ENCODE data around the gene RANBP1. TPM values are rescaled to one million over a fixed set of nuclear protein-coding genes. Genes with fewer than 3 reads are reported as not detected.

The RANBP1 gene
- polyA plus RNA-seq, 10 donors = 97.4 to 131 (median 105) TPM

DNA sequence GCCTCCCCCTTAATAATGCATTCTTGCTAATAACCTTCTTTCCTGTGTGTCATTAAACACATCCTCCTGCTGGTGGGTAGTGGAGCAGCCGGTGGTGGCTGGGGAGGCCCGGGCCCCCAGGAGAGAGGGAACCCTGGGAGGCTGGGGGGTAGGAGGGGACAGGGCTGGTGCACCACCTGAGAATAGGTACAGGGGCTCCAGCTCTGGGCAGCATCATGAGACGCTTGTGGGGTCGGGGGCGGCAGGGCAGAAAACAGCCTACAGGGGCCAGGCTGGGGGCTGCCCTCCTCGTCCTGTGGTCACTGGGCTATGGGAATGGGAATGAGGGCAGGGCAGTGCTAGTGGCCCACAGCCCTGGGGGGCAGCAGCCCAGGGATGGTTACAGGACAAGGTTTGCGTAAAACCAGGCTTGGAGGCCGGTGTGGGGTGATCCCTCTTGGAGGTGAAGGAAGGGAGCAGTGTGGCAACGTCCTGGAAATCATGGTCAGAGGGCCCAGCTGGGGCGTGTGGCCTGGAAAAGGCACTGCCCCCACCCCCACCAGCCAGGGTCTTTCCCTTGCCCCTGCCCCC is 53.4 kb downstream of the RANBP1 start:
- no peak for DNase-seq

DNA sequence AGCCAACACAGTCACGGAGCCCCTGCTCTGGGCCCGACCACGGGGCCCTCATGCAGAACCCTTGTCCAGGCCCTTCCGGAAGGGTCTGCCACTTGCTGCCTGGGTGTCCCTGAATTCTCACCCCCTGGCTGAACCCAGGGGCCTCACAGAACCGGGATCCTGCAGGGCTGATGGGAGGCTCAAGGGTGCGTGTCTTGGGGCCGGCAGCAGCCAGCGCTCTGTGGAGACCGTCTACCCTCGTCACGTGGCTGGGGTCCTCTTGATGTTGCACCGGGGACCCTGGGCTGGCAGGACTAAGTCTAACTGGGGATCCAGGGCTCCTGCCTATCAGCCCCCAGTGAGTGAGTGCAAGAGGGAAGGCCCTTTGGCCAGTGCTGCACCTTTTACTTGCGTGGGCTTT is 54.3 kb downstream of the RANBP1 start:
- DNase-seq = no peak

- DNase-seq = no peak
Measured at GRCh38 chr22:20171288-20172140, 55.6 kb downstream of the RANBP1 start.

- DNase-seq = no peak
Measured at GRCh38 chr22:20172141-20172613, 56.3 kb downstream of the RANBP1 start.

- DNase-seq = no peak
Measured at GRCh38 chr22:20173246-20173645, 57.3 kb downstream of the RANBP1 start.

- no peak for DNase-seq
Measured at GRCh38 chr22:20173772-20174171, 57.9 kb downstream of the RANBP1 start.

DNA sequence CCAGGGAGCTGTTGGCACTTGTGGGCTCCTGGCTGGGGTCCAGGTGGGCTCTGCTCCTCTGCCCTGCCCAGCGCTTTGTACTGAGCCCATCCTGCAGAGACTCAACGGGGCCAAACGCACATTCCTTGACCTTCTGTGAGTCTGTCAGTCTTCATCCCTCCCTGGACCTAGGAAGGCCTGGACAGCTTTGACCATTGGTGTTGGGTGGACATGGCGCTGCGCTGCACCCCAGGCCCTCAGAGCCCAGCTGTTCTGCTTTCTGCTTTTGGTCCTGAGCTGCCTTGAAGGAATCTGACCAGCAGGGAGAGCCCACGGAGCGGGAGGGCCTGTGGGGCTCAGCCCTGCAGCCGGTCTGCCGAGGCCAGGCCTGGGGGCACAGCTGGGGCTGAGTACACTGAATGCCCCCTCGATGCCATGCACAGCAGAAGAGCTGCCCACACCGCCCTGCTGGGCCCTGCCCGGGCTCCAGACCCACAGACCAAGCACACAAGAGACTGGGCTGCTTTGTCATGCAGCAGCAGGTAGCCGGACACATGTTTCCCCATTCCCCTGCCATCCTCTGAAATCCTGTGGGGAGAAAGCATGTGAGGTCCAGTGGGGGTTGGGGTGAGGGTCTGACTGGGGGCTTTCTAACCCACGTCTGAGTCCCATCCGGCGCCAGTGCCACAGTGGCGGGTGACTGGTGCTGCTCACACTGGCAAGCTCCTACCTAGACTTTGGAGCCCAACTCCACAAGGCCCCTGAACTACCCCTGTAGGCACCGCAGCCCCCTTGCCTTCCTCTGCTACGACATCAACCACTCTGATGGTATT is 59.1 kb downstream of the RANBP1 start:
- DNase-seq = peak in 1 of 3 donors; percentile 43

- no peak for DNase-seq
Measured at GRCh38 chr22:20175597-20175900, 59.6 kb downstream of the RANBP1 start.

- DNase-seq = no peak
Measured at GRCh38 chr22:20176421-20177085, 60.6 kb downstream of the RANBP1 start.

Other genes with a start within 250 kb of the RANBP1 start
- gene COMT, start 174.3 kb upstream of the RANBP1 start, polyA plus RNA-seq (ENCODE audit: insufficient read length in 10 of 10) = 10 to 100 TPM; 56.2 to 83.9 (median 69.6) TPM
- 10 to 100 TPM; 13.0 to 19.2 (median 15.0) TPM for gene TXNRD2, start 174.3 kb upstream of the RANBP1 start, polyA plus RNA-seq (ENCODE audit: insufficient read length in 10 of 10)
- 10 to 100 TPM; 40.6 to 96.0 (median 79.9) TPM for gene ARVCF, start 99.3 kb upstream of the RANBP1 start, polyA plus RNA-seq (ENCODE audit: insufficient read length in 10 of 10)
- gene TANGO2, start 95.0 kb upstream of the RANBP1 start, polyA plus RNA-seq (ENCODE audit: insufficient read length in 10 of 10) = 10 to 100 TPM in 5 of 10 donors, 1 to 10 TPM in 5; 7.5 to 11.8 (median 9.6) TPM
- 10 to 100 TPM; 29.1 to 47.4 (median 38.7) TPM for gene DGCR8, start 35.9 kb upstream of the RANBP1 start, polyA plus RNA-seq (ENCODE audit: insufficient read length in 10 of 10)
- 10 to 100 TPM; 24.8 to 50.8 (median 40.5) TPM for gene TRMT2A, start 1.1 kb downstream of the RANBP1 start, polyA plus RNA-seq (ENCODE audit: insufficient read length in 10 of 10)
- 10 to 100 TPM; 33.2 to 47.4 (median 39.2) TPM for gene ZDHHC8, start 15.7 kb downstream of the RANBP1 start, polyA plus RNA-seq (ENCODE audit: insufficient read length in 10 of 10)
- gene CCDC188, start 35.0 kb downstream of the RANBP1 start, polyA plus RNA-seq (ENCODE audit: insufficient read length in 10 of 10) = 1 to 10 TPM in 7 of 10 donors, under 1 TPM in 3; 0.79 to 2.3 (median 1.2) TPM
- gene RTN4R, start 152.2 kb downstream of the RANBP1 start, polyA plus RNA-seq (ENCODE audit: insufficient read length in 10 of 10) = 10 to 100 TPM in 5 of 10 donors, 1 to 10 TPM in 5; 6.3 to 13.1 (median 10.9) TPM
- 100 to 1,000 TPM in 1 of 10 donors, 10 to 100 TPM in 9; 37.7 to 101 (median 55.8) TPM for gene DGCR6L, start 204.0 kb downstream of the RANBP1 start, polyA plus RNA-seq (ENCODE audit: insufficient read length in 10 of 10)

Measured in muscle of back (tissue), 11 donors.